Tibial nerve (tissue), 4 donors: ENCODE measurements around the gene RABEP2. TPM values are rescaled to one million over a fixed set of nuclear protein-coding genes. Genes with fewer than 3 reads are reported as not detected.

Source experiments
- DNase-seq, 2 donors: peaks; one replicate each; pipeline ENCODE4 v3.0.0-alpha.2; 2019; ENCODE audit warnings: low spot score in 2 of 2
- H3K27ac ChIP-seq, 4 donors: fragments of 200-600 bp; sonication (generic) in 3 of 4; one replicate each; pipeline ENCODE4 v1.5.1; 2017 to 2019; ENCODE audit warnings: mild to moderate bottlenecking in 1 of 4
- H3K27me3 ChIP-seq, 2 donors: fragments of 200-600 bp; sonication (generic) in 1 of 2; one replicate each; pipeline versions ENCODE4 v1.5.1 to v1.6.0; 2017 to 2019
- H3K36me3 ChIP-seq, 3 donors: fragments of 200-600 bp; sonication (generic); one replicate each; pipeline ENCODE4 v1.5.1; 2018 to 2019
- H3K4me1 ChIP-seq, 4 donors: fragments of 200-600 bp; sonication (generic) in 3 of 4; one replicate each; pipeline ENCODE4 v1.5.1; 2017 to 2019
- H3K4me3 ChIP-seq, 4 donors: fragments of 200-600 bp; sonication (generic) in 3 of 4; one replicate each; pipeline ENCODE4 v1.5.1; 2017 to 2019; ENCODE audit warnings: mild to moderate bottlenecking in 1 of 4, moderate library complexity in 1 of 4
- H3K9me3 ChIP-seq, 4 donors: fragments of 200-600 bp; sonication (generic) in 3 of 4; one replicate each; pipeline ENCODE4 v1.5.1; 2017 to 2019
- EP300 ChIP-seq, 2 donors: sonication (generic); formaldehyde crosslinking; IDR thresholded peaks; one replicate each; pipeline ENCODE4 v1.6.1; 2017; ENCODE audit warnings: antibody characterized with exemption in 2 of 2, mild to moderate bottlenecking in 1 of 2
- POLR2A ChIP-seq, 2 donors: fragments of 450-650 bp; IDR thresholded peaks; one replicate each; pipeline ENCODE4 v1.6.1; 2017; ENCODE audit warnings: antibody characterized with exemption in 2 of 2, mild to moderate bottlenecking in 2 of 2, moderate library complexity in 2 of 2
- WGBS, 2 donors: methylation state at CpG; one replicate each; pipeline ENCODE4 v1.1.5; 2018; 5-methylcytosine and 5-hydroxymethylcytosine counted together
- total RNA-seq, 4 donors: library from RNA; depleted of rRNA; stranded (reverse); fragments of >200 nt; gene quantifications; one replicate each; pipeline ENCODE4 v1.1.0, GENCODE V29; 2016
- TF ChIP-seq, protein P1 (sequence below), 5 experiments: fragments of 200-600 bp in 3 of 5; fragments of 450-650 bp in 2 of 5; sonication (generic) in 3 of 5; IDR thresholded peaks; one replicate each; pipeline ENCODE4 v1.5.1; 2016 to 2019; ENCODE audit warnings: antibody characterized with exemption in 5 of 5, mild to moderate bottlenecking in 3 of 5, moderate library complexity in 2 of 5

Gene RABEP2
- total RNA-seq, 4 donors from 2014 or later, result 30.3 to 57.0 (median 32.4) TPM

DNA sequence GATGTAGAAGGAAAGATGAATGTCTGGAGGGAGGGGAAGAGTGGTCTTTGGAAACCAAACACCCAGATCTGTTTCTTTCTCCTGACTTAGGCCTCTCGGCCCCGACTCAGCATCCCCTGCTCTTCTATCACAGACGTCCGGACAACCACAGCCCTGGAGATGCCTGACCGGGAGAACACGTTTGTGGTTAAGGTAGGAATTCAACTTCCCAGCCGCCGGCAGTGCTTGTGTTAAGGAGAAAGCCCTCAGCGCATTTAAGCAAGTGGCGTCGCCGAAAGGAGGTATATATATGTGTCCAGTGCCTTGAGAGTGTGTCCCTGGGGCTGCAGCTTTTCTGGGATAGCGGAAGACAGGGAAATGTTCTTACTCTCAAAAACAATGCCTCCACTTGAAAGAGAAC lies 57.8 kb downstream of the RABEP2 start:
- WGBS, 2 donors, result 91 to 92% methylated on average over 13 of the region's 13 CpGs

DNA sequence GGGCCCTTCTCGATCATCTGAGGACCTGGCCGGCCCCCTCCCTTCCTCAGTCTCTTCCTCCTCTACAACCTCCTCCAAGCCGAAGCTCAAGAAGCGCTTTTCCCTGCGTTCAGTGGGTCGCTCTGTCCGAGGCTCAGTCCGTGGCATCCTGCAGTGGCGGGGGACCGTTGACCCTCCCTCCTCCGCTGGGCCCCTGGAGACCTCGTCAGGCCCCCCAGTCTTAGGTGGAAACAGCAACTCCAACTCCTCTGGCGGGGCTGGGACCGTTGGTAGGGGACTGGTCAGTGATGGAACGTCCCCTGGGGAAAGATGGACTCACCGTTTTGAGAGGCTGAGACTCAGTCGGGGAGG lies 58.6 kb downstream of the RABEP2 start:
- H3K4me3 ChIP-seq, result no peak overlapping the region
- TF ChIP-seq EP300 (IDR thresholded peaks at IDR 0.05) (no peak), POLR2A (IDR thresholded peaks at IDR 0.05) (no peak)
- TF ChIP-seq, protein P1, sequence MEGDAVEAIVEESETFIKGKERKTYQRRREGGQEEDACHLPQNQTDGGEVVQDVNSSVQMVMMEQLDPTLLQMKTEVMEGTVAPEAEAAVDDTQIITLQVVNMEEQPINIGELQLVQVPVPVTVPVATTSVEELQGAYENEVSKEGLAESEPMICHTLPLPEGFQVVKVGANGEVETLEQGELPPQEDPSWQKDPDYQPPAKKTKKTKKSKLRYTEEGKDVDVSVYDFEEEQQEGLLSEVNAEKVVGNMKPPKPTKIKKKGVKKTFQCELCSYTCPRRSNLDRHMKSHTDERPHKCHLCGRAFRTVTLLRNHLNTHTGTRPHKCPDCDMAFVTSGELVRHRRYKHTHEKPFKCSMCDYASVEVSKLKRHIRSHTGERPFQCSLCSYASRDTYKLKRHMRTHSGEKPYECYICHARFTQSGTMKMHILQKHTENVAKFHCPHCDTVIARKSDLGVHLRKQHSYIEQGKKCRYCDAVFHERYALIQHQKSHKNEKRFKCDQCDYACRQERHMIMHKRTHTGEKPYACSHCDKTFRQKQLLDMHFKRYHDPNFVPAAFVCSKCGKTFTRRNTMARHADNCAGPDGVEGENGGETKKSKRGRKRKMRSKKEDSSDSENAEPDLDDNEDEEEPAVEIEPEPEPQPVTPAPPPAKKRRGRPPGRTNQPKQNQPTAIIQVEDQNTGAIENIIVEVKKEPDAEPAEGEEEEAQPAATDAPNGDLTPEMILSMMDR (IDR thresholded peaks at IDR 0.05), result no peak
- DNase-seq, result no peak
- H3K27me3 ChIP-seq, result no peaks in the 10 kb centered on the region
- H3K4me1 ChIP-seq, result peaks cover 0 to 34% (median 10%) of the 10 kb centered on the region in 4 donors
- H3K9me3 ChIP-seq, result no peaks in the 10 kb centered on the region
- no peak overlapping the region for H3K27ac ChIP-seq
- peaks cover 0 to 59% (median 33%) of the 10 kb centered on the region in 3 donors for H3K36me3 ChIP-seq
- WGBS, 2 donors, result 73 to 82% methylated on average over 16 to 17 of the region's 17 CpGs

More for the DNA sequence above, 57.8 kb downstream of the RABEP2 start:
- no peak overlapping the region for H3K4me3 ChIP-seq
- H3K27ac ChIP-seq, result no peak overlapping the region
- no peaks in the 10 kb centered on the region for H3K9me3 ChIP-seq
- H3K27me3 ChIP-seq, result no peaks in the 10 kb centered on the region
- H3K4me1 ChIP-seq, result peaks cover 0 to 32% (median 10%) of the 10 kb centered on the region in 4 donors
- TF ChIP-seq POLR2A (IDR thresholded peaks at IDR 0.05) (no peak), EP300 (IDR thresholded peaks at IDR 0.05) (no peak)
- TF ChIP-seq, protein P1 (IDR thresholded peaks at IDR 0.05), result no peak
- no peak for DNase-seq
- peaks cover 0 to 67% (median 33%) of the 10 kb centered on the region in 3 donors for H3K36me3 ChIP-seq

DNA sequence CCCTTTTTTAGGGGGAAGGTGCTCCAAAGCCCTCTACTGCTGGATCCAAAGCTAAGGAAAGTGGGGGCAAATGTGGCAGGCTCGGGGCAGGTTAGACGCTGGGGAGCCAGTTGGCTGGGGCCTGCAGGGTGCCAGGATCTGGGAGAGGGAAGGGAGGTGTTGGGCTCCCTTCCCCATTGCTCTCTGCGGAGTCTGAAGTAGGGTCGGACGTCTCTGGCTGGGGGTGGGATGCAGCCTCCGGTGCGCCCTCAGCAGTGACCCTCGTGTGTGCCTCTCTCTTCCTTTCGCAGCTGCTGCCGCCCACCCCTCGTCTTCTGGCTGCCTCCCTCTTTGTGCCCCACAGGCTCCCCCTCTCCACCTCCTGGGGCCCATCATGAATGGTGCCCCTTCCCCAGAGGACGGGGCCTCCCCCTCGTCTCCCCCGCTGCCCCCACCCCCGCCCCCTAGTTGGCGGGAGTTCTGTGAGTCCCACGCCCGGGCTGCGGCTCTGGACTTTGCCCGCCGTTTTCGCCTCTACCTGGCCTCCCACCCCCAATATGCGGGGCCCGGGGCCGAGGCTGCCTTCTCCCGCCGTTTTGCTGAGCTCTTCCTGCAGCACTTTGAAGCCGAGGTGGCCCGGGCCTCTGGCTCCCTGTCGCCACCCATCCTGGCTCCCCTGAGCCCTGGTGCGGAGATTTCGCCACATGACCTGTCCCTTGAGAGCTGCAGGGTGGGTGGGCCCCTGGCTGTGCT lies 59.1 kb downstream of the RABEP2 start:
- 59 to 64% methylated on average over 28 to 29 of the region's 32 CpGs for WGBS, 2 donors
- no peaks in the 10 kb centered on the region for H3K27me3 ChIP-seq
- H3K27ac ChIP-seq, result no peak overlapping the region
- peaks cover 0 to 34% (median 10%) of the 10 kb centered on the region in 4 donors for H3K4me1 ChIP-seq
- no peak for DNase-seq
- H3K9me3 ChIP-seq, result no peaks in the 10 kb centered on the region
- TF ChIP-seq POLR2A (IDR thresholded peaks at IDR 0.05), result no peak
- TF ChIP-seq, protein P1 (IDR thresholded peaks at IDR 0.05), result no peak
- TF ChIP-seq EP300 (IDR thresholded peaks at IDR 0.05), result no peak
- no peak overlapping the region for H3K4me3 ChIP-seq
- H3K36me3 ChIP-seq, result peaks cover 0 to 54% (median 33%) of the 10 kb centered on the region in 3 donors

DNA sequence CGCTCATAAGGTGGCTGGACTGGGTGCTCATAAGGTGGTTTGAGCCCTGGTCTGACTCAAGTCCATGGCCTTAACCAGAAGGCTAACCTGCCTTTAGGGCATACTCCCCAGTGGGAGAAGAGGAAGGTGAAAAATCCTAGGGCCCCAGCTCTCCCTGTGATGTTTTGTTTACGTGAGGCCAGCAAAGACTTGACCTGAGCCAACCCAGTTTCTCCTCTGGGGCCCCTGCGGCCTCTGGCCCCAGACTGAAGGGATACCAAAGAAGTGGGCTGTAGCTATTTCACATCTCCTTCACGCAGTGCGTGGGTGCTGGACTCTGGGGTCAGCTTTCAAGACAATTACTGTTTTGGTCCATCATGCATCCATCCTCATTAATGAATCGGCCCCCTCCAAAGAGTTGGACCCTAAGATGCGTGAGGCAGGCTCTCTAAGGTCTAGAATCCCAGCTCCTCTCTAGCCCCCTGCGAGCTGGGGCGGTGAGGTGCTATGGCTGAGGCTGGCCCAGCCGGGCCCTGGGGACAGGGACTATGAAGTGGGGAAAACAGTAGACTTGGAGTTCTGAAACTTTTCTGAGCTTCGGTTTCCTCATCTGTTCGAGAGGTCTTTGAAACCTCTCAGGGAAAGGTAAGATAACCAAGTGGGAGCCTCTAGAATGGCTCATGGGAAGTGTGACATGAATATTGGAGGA lies 59.9 kb downstream of the RABEP2 start:
- Histone ChIP-seq H3K4me3 (no peak overlapping the region), H3K4me1 (peaks cover 0 to 34% (median 10%) of the 10 kb centered on the region in 4 donors), H3K27ac (peak overlapping the region in 1 of 4 donors; percentile 93), H3K36me3 (peaks cover 0 to 46% (median 31%) of the 10 kb centered on the region in 3 donors), H3K27me3 (no peaks in the 10 kb centered on the region), H3K9me3 (no peaks in the 10 kb centered on the region)
- DNase-seq, result no peak
- 65 to 73% methylated on average over 12 of the region's 12 CpGs for WGBS, 2 donors
- TF ChIP-seq POLR2A (IDR thresholded peaks at IDR 0.05) (no peak), EP300 (IDR thresholded peaks at IDR 0.05) (no peak)
- TF ChIP-seq, protein P1 (IDR thresholded peaks at IDR 0.05), result no peak
